Measurements from ENCODE around the gene PRKAR2B. TPM values are rescaled to one million over a fixed set of nuclear protein-coding genes. Genes with fewer than 3 reads are reported as not detected.

Gene PRKAR2B
- total RNA-seq, 1 donor from 2014 or later: 14.6 TPM

DNA sequence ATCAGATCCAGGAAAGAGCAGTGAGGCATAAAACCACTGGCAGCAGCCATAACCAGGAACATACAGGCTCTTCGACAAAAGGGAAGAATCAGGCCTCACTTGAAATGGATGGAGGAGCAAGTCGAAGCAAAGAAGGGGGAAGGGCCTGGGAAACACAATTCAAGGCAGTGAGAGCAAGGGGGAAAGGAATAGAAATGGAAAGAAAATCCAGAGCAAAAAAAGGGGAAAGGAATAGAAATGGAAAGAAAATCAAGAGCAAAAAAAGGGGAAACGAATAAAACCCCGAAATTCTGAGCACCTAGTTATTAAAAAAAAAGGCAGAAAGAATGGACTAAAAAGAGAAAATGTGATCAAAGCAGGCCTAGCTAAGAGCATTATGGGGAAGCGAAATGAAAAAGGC lies 24.1 kb upstream of the PRKAR2B start:
- Mint-ChIP-seq H3K27ac (ENCODE audit: unreplicated experiment) (no peak overlapping the region), H3K4me1 (ENCODE audit: low read depth, unreplicated experiment) (no peaks in the 10 kb centered on the region), H3K27me3 (ENCODE audit: unreplicated experiment) (no peaks in the 10 kb centered on the region), H3K4me3 (ENCODE audit: unreplicated experiment) (no peak overlapping the region), H3K36me3 (ENCODE audit: unreplicated experiment) (no peaks in the 10 kb centered on the region), H3K9me3 (ENCODE audit: unreplicated experiment) (no peaks in the 10 kb centered on the region)
- TF ChIP-seq, protein P1, sequence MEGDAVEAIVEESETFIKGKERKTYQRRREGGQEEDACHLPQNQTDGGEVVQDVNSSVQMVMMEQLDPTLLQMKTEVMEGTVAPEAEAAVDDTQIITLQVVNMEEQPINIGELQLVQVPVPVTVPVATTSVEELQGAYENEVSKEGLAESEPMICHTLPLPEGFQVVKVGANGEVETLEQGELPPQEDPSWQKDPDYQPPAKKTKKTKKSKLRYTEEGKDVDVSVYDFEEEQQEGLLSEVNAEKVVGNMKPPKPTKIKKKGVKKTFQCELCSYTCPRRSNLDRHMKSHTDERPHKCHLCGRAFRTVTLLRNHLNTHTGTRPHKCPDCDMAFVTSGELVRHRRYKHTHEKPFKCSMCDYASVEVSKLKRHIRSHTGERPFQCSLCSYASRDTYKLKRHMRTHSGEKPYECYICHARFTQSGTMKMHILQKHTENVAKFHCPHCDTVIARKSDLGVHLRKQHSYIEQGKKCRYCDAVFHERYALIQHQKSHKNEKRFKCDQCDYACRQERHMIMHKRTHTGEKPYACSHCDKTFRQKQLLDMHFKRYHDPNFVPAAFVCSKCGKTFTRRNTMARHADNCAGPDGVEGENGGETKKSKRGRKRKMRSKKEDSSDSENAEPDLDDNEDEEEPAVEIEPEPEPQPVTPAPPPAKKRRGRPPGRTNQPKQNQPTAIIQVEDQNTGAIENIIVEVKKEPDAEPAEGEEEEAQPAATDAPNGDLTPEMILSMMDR (IDR thresholded peaks at IDR 0.05; ENCODE audit: partially characterized antibody, unreplicated experiment): no peak
- DNase-seq: no peak

DNA sequence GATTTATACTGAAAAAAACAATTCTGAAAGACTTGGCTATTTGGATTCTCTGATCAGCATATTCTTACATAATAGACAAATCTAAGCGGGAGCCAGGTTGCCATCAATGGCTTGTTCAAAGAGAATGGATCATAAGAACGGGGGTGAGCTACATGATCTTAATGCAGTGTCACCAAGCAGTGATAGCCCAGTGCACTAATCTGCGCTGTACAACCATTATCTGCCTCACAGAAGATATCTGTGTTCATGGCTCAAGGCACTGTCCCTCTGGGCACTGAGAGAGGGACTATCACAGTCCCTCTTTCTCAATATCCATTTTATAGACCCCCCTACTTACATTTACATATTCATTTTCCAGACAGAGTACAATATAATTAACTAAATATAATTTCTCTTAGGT lies 22.9 kb upstream of the PRKAR2B start:
- Mint-ChIP-seq H3K4me1 (ENCODE audit: low read depth, unreplicated experiment) (peaks cover 2% of the 10 kb centered on the region), H3K36me3 (ENCODE audit: unreplicated experiment) (no peaks in the 10 kb centered on the region), H3K27me3 (ENCODE audit: unreplicated experiment) (no peaks in the 10 kb centered on the region), H3K9me3 (ENCODE audit: unreplicated experiment) (no peaks in the 10 kb centered on the region), H3K27ac (ENCODE audit: unreplicated experiment) (no peak overlapping the region), H3K4me3 (ENCODE audit: unreplicated experiment) (no peak overlapping the region)
- DNase-seq: no peak
- TF ChIP-seq, protein P1 (IDR thresholded peaks at IDR 0.05; ENCODE audit: partially characterized antibody, unreplicated experiment): no peak

DNA sequence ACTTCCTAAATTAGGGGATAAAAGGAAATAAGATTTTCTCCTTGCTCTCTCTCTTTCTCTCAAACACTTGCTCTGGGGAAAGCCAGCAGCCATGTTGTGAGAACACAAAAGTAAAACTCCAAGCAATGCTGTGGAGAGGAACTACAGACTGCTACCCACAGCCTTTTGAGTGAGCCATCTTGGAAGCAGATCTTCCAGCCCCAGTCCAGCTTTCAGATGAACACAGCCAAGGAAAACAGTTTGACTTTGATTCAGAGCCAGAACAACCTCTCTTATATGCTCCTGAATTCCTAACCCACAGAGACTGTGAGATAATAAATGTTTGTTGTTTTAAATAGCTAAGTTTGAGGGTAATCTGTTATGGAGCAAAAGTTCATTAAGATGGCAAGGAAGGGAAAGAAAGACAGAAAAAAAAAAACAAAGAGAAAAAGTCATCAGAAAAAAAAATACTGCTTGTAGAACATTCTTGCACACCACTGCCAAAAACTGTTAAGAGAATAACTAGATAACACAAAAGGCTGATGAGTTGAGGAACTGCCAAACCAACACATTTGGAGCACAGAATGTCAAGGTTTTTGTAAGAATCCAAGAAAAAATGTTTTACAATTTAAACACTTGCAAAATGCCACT lies 20.9 kb upstream of the PRKAR2B start:
- TF ChIP-seq, protein P1 (IDR thresholded peaks at IDR 0.05; ENCODE audit: partially characterized antibody, unreplicated experiment): no peak
- Mint-ChIP-seq H3K4me3 (ENCODE audit: unreplicated experiment) (no peak overlapping the region), H3K9me3 (ENCODE audit: unreplicated experiment) (no peaks in the 10 kb centered on the region), H3K27me3 (ENCODE audit: unreplicated experiment) (no peaks in the 10 kb centered on the region), H3K27ac (ENCODE audit: unreplicated experiment) (no peak overlapping the region), H3K4me1 (ENCODE audit: low read depth, unreplicated experiment) (peaks cover 2% of the 10 kb centered on the region), H3K36me3 (ENCODE audit: unreplicated experiment) (no peaks in the 10 kb centered on the region)
- DNase-seq: no peak

DNA sequence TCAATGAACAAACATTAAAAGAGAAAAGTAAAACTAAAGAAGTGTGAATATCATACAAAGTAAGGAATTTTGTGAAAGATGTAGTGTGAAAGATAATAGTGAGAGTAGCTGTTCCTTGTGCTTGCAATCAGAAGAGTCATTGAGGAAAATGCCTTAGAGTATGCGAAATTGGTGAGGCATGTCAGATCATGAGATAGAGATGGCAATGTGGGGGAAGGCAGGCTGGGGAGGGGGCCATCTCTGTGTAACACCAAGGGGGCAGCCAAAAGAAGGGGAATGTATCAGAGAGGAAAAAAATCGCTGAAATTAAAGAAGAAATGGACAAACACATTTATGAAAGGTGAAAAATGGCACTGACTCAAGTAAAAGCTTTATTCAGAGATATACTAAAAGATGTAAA lies 19.6 kb upstream of the PRKAR2B start:
- Mint-ChIP-seq H3K9me3 (ENCODE audit: unreplicated experiment) (no peaks in the 10 kb centered on the region), H3K27ac (ENCODE audit: unreplicated experiment) (no peak overlapping the region), H3K27me3 (ENCODE audit: unreplicated experiment) (no peaks in the 10 kb centered on the region), H3K4me3 (ENCODE audit: unreplicated experiment) (no peak overlapping the region), H3K36me3 (ENCODE audit: unreplicated experiment) (no peaks in the 10 kb centered on the region), H3K4me1 (ENCODE audit: low read depth, unreplicated experiment) (peaks cover 10% of the 10 kb centered on the region)
- TF ChIP-seq, protein P1 (IDR thresholded peaks at IDR 0.05; ENCODE audit: partially characterized antibody, unreplicated experiment): no peak
- no peak for DNase-seq

DNA sequence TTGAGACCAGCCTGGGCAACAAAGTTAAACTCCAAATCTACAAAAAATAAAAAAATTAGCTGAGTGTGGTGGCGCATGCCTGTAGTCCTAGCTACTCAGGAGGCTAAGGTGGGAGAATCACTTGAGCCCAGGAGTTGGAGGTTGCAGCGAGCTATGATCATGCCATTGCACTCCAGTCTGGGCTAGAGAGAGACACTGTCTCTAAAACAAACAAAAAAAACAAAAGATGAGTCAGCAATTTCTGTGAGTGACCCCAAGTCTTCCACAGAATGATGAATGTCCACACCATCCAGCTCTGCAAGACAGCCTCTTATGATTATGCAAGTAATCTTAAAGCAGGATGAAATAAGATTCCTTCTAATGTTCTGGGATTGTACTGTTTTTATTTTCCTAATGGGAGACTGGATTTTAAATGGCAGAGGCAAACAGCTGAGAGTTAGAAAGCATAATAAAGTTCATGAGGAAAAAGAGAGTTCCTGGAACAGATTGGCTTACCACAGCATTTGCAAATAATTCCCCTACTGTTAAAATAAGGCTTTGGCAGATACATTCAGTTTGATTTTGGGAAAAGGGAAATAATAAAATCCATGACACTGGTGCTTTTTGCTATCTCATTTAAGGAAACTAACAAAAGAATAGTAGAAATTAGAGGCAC lies 18.9 kb upstream of the PRKAR2B start:
- no peaks in the 10 kb centered on the region for H3K27me3 Mint-ChIP-seq (ENCODE audit: unreplicated experiment)
- H3K9me3 Mint-ChIP-seq (ENCODE audit: unreplicated experiment): no peaks in the 10 kb centered on the region
- TF ChIP-seq, protein P1 (IDR thresholded peaks at IDR 0.05; ENCODE audit: partially characterized antibody, unreplicated experiment): no peak
- H3K4me3 Mint-ChIP-seq (ENCODE audit: unreplicated experiment): no peak overlapping the region
- H3K4me1 Mint-ChIP-seq (ENCODE audit: low read depth, unreplicated experiment): peaks cover 10% of the 10 kb centered on the region
- H3K36me3 Mint-ChIP-seq (ENCODE audit: unreplicated experiment): no peaks in the 10 kb centered on the region
- H3K27ac Mint-ChIP-seq (ENCODE audit: unreplicated experiment): no peak overlapping the region
- DNase-seq: no peak
